H9 (cell line): ENCODE results near the gene ASTN1. TPM values are rescaled to one million over a fixed set of nuclear protein-coding genes. Genes with fewer than 3 reads are reported as not detected.

Source experiments
- DNase-seq: peaks from one replicate; pipeline ENCODE4 v3.0.0-alpha.2; 2017
- H2AFZ ChIP-seq: one replicate; pipeline ENCODE4 v1.6.1; 2013; ENCODE audit warnings: mild to moderate bottlenecking, low read length, control low read depth, moderate library complexity
- H2AK5ac ChIP-seq: 2 replicates; pipeline ENCODE4 v1.6.1; 2013; ENCODE audit warnings: low read length, control low read depth, mixed read lengths; ENCODE audit not compliant: insufficient read length
- H2BK120ac ChIP-seq: one replicate; pipeline ENCODE4 v1.6.1; 2013; ENCODE audit warnings: low read depth, mild to moderate bottlenecking, low read length, control low read depth, inconsistent platforms; ENCODE audit not compliant: poor library complexity, severe bottlenecking
- H2BK12ac ChIP-seq: 2 replicates; pipeline ENCODE4 v1.6.1; 2013; ENCODE audit warnings: low read length, control low read depth, mixed read lengths, low read depth; ENCODE audit not compliant: insufficient read length
- H2BK15ac ChIP-seq: 2 replicates; pipeline ENCODE4 v1.6.1; 2013; ENCODE audit warnings: low read depth, low read length, control low read depth
- H2BK20ac ChIP-seq: one replicate; pipeline ENCODE4 v1.6.1; 2013; ENCODE audit warnings: low read depth, mild to moderate bottlenecking, low read length, control low read depth, inconsistent platforms; ENCODE audit not compliant: poor library complexity, severe bottlenecking
- H2BK5ac ChIP-seq: 2 replicates; pipeline ENCODE4 v1.6.1; 2013; ENCODE audit warnings: low read length, control low read depth, mixed read lengths; ENCODE audit not compliant: insufficient read length
- H3K14ac ChIP-seq: 2 replicates; pipeline ENCODE4 v1.6.1; 2013; ENCODE audit warnings: low read length, control low read depth; ENCODE audit not compliant: insufficient read depth
- H3K18ac ChIP-seq: 2 replicates; pipeline ENCODE4 v1.6.1; 2013; ENCODE audit warnings: low read depth, mild to moderate bottlenecking, mixed read lengths, low read length, control low read depth; ENCODE audit not compliant: insufficient read length
- H3K23ac ChIP-seq: 2 replicates; pipeline ENCODE4 v1.6.1; 2013; ENCODE audit warnings: low read length, control low read depth, mixed read lengths, low read depth; ENCODE audit not compliant: insufficient read length
- H3K23me2 ChIP-seq: 2 replicates; pipeline ENCODE4 v1.6.1; 2013; ENCODE audit warnings: low read depth, mild to moderate bottlenecking, mixed read lengths, low read length, control low read depth; ENCODE audit not compliant: insufficient read length, poor library complexity, severe bottlenecking
- H3K27ac ChIP-seq: 2 replicates; pipeline ENCODE4 v1.5.1; 2013; ENCODE audit warnings: low read length, control low read depth, mixed read lengths, low read depth; ENCODE audit not compliant: insufficient read length
- H3K27me3 ChIP-seq: 2 replicates; pipeline ENCODE4 v1.6.1; 2013; ENCODE audit warnings: low read length, control low read depth, inconsistent platforms; ENCODE audit not compliant: insufficient read depth
- H3K4ac ChIP-seq: 2 replicates; pipeline ENCODE4 v1.6.1; 2013; ENCODE audit warnings: low read depth, mild to moderate bottlenecking, control low read depth, inconsistent platforms, low read length, moderate library complexity
- H3K4me1 ChIP-seq: 2 replicates; pipeline ENCODE4 v1.6.1; 2013; ENCODE audit warnings: low read length, control low read depth, inconsistent platforms; ENCODE audit not compliant: insufficient read depth
- H3K4me2 ChIP-seq: 2 replicates; pipeline ENCODE4 v1.6.1; 2013; ENCODE audit warnings: low read length, control low read depth, mixed read lengths; ENCODE audit not compliant: insufficient read length, insufficient read depth
- H3K56ac ChIP-seq: 2 replicates; pipeline ENCODE4 v1.6.1; 2013; ENCODE audit warnings: low read depth, mild to moderate bottlenecking, mixed read lengths, low read length, control low read depth; ENCODE audit not compliant: insufficient read length
- H3K79me1 ChIP-seq: 2 replicates; pipeline ENCODE4 v1.6.1; 2013; ENCODE audit warnings: low read depth, mild to moderate bottlenecking, moderate library complexity, low read length, control low read depth, inconsistent platforms; ENCODE audit not compliant: insufficient read depth, poor library complexity, severe bottlenecking
- H3K79me2 ChIP-seq: 2 replicates; pipeline ENCODE4 v1.6.1; 2013; ENCODE audit warnings: low read length, control low read depth, inconsistent platforms; ENCODE audit not compliant: insufficient read depth
- H3K9ac ChIP-seq: 2 replicates; pipeline ENCODE4 v1.6.1; 2013; ENCODE audit warnings: low read length, control low read depth, mixed read lengths; ENCODE audit not compliant: insufficient read length; ENCODE audit errors: extremely low read depth
- H3K9me3 ChIP-seq: one replicate; pipeline ENCODE4 v1.6.1; 2013; ENCODE audit warnings: low read depth, low read length, inconsistent platforms; ENCODE audit not compliant: control insufficient read depth
- H3T11ph ChIP-seq: one replicate; pipeline ENCODE4 v1.6.1; 2013; ENCODE audit warnings: mild to moderate bottlenecking, low read length, control low read depth, inconsistent platforms
- H4K20me1 ChIP-seq: one replicate; pipeline ENCODE4 v1.6.1; 2013; ENCODE audit not compliant: control insufficient read depth, insufficient read length, insufficient read depth
- H4K5ac ChIP-seq: 2 replicates; pipeline ENCODE4 v1.6.1; 2013; ENCODE audit warnings: low read depth, mild to moderate bottlenecking, mixed read lengths, low read length, control low read depth; ENCODE audit not compliant: insufficient read length
- H4K8ac ChIP-seq: replicated peaks from 2 replicates; pipeline ENCODE4 v1.6.1; 2013; ENCODE audit warnings: low read length, control low read depth, mixed read lengths, low read depth; ENCODE audit not compliant: insufficient read length
- H4K91ac ChIP-seq: 2 replicates; pipeline ENCODE4 v1.6.1; 2013; ENCODE audit warnings: low read depth, mild to moderate bottlenecking, moderate library complexity, mixed read lengths, low read length, control low read depth; ENCODE audit not compliant: insufficient read length
- H3K27ac Mint-ChIP-seq, 3 experiments: 2 replicates in 2 of 3; 3 replicates in 1 of 3; pipeline ENCODE4 v1.8.0; 2020 to 2021; ENCODE audit warnings: mixed read lengths in 3 of 3, mild to moderate bottlenecking in 1 of 3, moderate library complexity in 1 of 3
- H3K27me3 Mint-ChIP-seq: 2 replicates; pipeline ENCODE4 v1.8.0; 2021; ENCODE audit warnings: low read depth, mild to moderate bottlenecking, moderate library complexity, mixed read lengths
- H3K36me3 Mint-ChIP-seq, 3 experiments: 2 replicates in 2 of 3; 3 replicates in 1 of 3; pipeline ENCODE4 v1.8.0; 2020 to 2021; ENCODE audit warnings: low read depth in 3 of 3, mixed read lengths in 3 of 3; ENCODE audit not compliant: insufficient read depth in 1 of 3
- H3K4me1 Mint-ChIP-seq, 2 experiments: 2 replicates each; pipeline ENCODE4 v1.8.0; 2020; ENCODE audit warnings: mixed read lengths in 2 of 2
- H3K4me3 Mint-ChIP-seq, 2 experiments: 2 replicates in 1 of 2; 3 replicates in 1 of 2; pipeline ENCODE4 v1.8.0; 2020 to 2021; ENCODE audit warnings: mild to moderate bottlenecking in 2 of 2, mixed read lengths in 2 of 2, moderate library complexity in 1 of 2
- H3K9me3 Mint-ChIP-seq, 2 experiments: 2 replicates in 1 of 2; 3 replicates in 1 of 2; pipeline ENCODE4 v1.8.0; 2020; ENCODE audit warnings: mild to moderate bottlenecking in 2 of 2, mixed read lengths in 2 of 2, moderate library complexity in 1 of 2
- CTCF ChIP-seq: fragments of 200-600 bp; sonication (generic); conservative IDR thresholded peaks from 3 replicates; pipeline ENCODE4 v1.8.0; 2021; ENCODE audit warnings: antibody characterized with exemption, mild to moderate bottlenecking
- WGBS: extraction: QIAGEN DNeasy Blood & Tissue Kit; methylation state at CpG from one replicate; pipeline ENCODE4 v1.1.7; 2013; ENCODE audit warnings: missing lambda C conversion rate, low lambda C conversion rate, mixed read lengths; ENCODE audit not compliant: insufficient read length; ENCODE audit errors: extremely low coverage; 5-methylcytosine and 5-hydroxymethylcytosine counted together
- total RNA-seq: library from RNA; stranded (reverse); gene quantifications from 2 replicates; pipeline ENCODE4 v1.2.1, GENCODE V29; 2021

Gene ASTN1
- total RNA-seq, 1 experiment from 2014 or later, result 0.98 TPM

GRCh38 chr1:176998183-176998795 is 166.2 kb downstream of the ASTN1 start:
- no peak overlapping the region for H2AK5ac ChIP-seq
- no peak overlapping the region for H3K23ac ChIP-seq
- no peaks in the 10 kb centered on the region for H4K20me1 ChIP-seq
- Mint-ChIP-seq H3K27ac (no peak overlapping the region; a peak in 1 of 7 replicates), H3K9me3 (no peaks in the 10 kb centered on the region; a peak in 1 of 5 replicates), H3K4me3 (no peak overlapping the region), H3K27me3 (peaks cover 37% of the 10 kb centered on the region), H3K36me3 (no peaks in the 10 kb centered on the region), H3K4me1 (peaks cover 11 to 13% of the 10 kb centered on the region in 2 experiments)
- H3K23me2 ChIP-seq, result no peaks in the 10 kb centered on the region
- H3K14ac ChIP-seq, result no peak overlapping the region
- H3K9ac ChIP-seq, result no peak overlapping the region
- no CpG with 5 or more reads among the region's 5 CpGs for WGBS
- no peak overlapping the region for H2BK20ac ChIP-seq
- H3K4ac ChIP-seq, result no peak overlapping the region
- no peak overlapping the region for H3K18ac ChIP-seq
- no peak overlapping the region for H2AFZ ChIP-seq
- H3K9me3 ChIP-seq, result no peaks in the 10 kb centered on the region
- H3K79me2 ChIP-seq, result no peaks in the 10 kb centered on the region
- no peak overlapping the region for H3K56ac ChIP-seq
- DNase-seq, result no peak
- H3K4me2 ChIP-seq, result no peak overlapping the region
- no peak overlapping the region for H3T11ph ChIP-seq
- H4K5ac ChIP-seq, result no peak overlapping the region
- H3K27me3 ChIP-seq, result no peaks in the 10 kb centered on the region
- no peaks in the 10 kb centered on the region for H3K79me1 ChIP-seq
- H4K91ac ChIP-seq, result no peak overlapping the region
- H4K8ac ChIP-seq, result no peak overlapping the region
- no peak overlapping the region for H3K27ac ChIP-seq
- no peak overlapping the region for H2BK5ac ChIP-seq
- H3K4me1 ChIP-seq, result no peaks in the 10 kb centered on the region; the same call in 1 of the 2 replicates
- no peak overlapping the region for H2BK12ac ChIP-seq
- no peak overlapping the region for H2BK120ac ChIP-seq
- TF ChIP-seq CTCF, result no peak
- no peak overlapping the region for H2BK15ac ChIP-seq
